Heart right ventricle (tissue), 16 donors: ENCODE measurements around the gene SURF4. TPM values are rescaled to one million over a fixed set of nuclear protein-coding genes. Genes with fewer than 3 reads are reported as not detected.

Experiments
- ATAC-seq, 8 donors: fragments of 200-7000 bp; cut with Tn5 transposase; one replicate each; pipeline ENCODE4 v1.9.1; 2020; ENCODE audit warnings: mild to moderate bottlenecking in 8 of 8, moderate library complexity in 8 of 8, moderate number of reproducible peaks in 1 of 8
- DNase-seq, 2 donors: peaks; one replicate each; pipeline ENCODE4 v3.0.0-alpha.2; 2020
- H3K27ac ChIP-seq, 10 donors: fragments of 200-600 bp; sonication (generic) in 2 of 10; one replicate each; pipeline versions ENCODE4 v1.5.0 to v1.8.0; 2020 to 2022; ENCODE audit warnings: mild to moderate bottlenecking in 3 of 10
- H3K27me3 ChIP-seq, 7 donors: fragments of 200-600 bp; one replicate each; pipeline ENCODE4 v1.8.0; 2021 to 2022; ENCODE audit warnings: mild to moderate bottlenecking in 2 of 7
- H3K36me3 ChIP-seq, 9 donors: fragments of 200-600 bp; sonication (generic) in 1 of 9; one replicate each; pipeline versions ENCODE4 v1.5.0 to v1.8.0; 2020 to 2022; ENCODE audit warnings: mild to moderate bottlenecking in 2 of 9
- H3K4me1 ChIP-seq, 9 donors: fragments of 200-600 bp; sonication (generic) in 1 of 9; one replicate each; pipeline versions ENCODE4 v1.5.0 to v1.8.0; 2020 to 2022; ENCODE audit warnings: mild to moderate bottlenecking in 4 of 9
- H3K4me3 ChIP-seq, 10 donors: fragments of 200-600 bp; sonication (generic) in 2 of 10; one replicate each; pipeline versions ENCODE4 v1.5.0 to v1.8.0; 2020 to 2022; ENCODE audit warnings: mild to moderate bottlenecking in 7 of 10, moderate library complexity in 2 of 10
- H3K9me3 ChIP-seq, 11 donors: fragments of 200-600 bp in 10 of 11; sonication (generic) in 2 of 11; one replicate each; pipeline versions ENCODE4 v1.5.0 to v1.8.0; 2013 to 2022; ENCODE audit warnings: mild to moderate bottlenecking in 2 of 11, control low read depth in 1 of 11, moderate library complexity in 1 of 11
- WGBS, 2 donors: extraction: QIAGEN DNeasy Blood & Tissue Kit; methylation state at CpG; one replicate each; pipeline ENCODE4 v1.1.7; 2013; ENCODE audit warnings: inconsistent platforms in 1 of 2; 5-methylcytosine and 5-hydroxymethylcytosine counted together
- intact Hi-C, 10 donors: fragments of 100-400 bp; cut with DNase I; formaldehyde crosslinking; loops; one replicate each; pipeline versions ENCODE4 v1.11.1 to v1.14.2; 2022
- polyA plus RNA-seq, 2 donors: library from polyadenylated mRNA; stranded (reverse); fragments of 200-250 nt; gene quantifications; one replicate each; pipeline ENCODE4 v1.2.3, GENCODE V29; 2013
- total RNA-seq, 10 donors: library from RNA; stranded (reverse); fragmentation: NEBNext Ultra II Directional in 3 of 10; extraction: Animal tissue kit (Norgen Biotek cat#: 25700) in 3 of 10; gene quantifications; one replicate each; pipeline versions ENCODE4 v1.2.1 to v1.2.4, GENCODE V29; 2021 to 2023
- TF ChIP-seq, protein P1 (sequence below), 9 donors: fragments of 200-600 bp; sonication (generic) in 2 of 9; IDR thresholded peaks; one replicate each; pipeline versions ENCODE4 v1.5.0 to v1.8.0; 2021 to 2022; ENCODE audit warnings: antibody characterized with exemption in 9 of 9, mild to moderate bottlenecking in 5 of 9, moderate library complexity in 1 of 9
- donor health status: Arrhythmogenic right ventricular cardiomyopathy.
- donor health status: ischemic (EF 13 %, LVEDD 7.1; RV severe dilation, severe dysfunction).
- donor health status: healthy with polysubstance abuse.
- donor health status: DM: no; HTN: yes; CAD: no.
- donor health status: DM: no; HTN: no; CAD: no.
- donor health status: ischemic (EF 25% LVEDD 6.9; RV normal size, moderate dysfunction).
- donor health status: ischemic (EF 25% LVEDD 5.7; RV mildly dilated, moderate dysfunction).
- donor health status: healthy.
- donor health status: DM: yes; HTN: yes; CAD: no.
- donor health status: Ischemic cardiomyopathy.
- donor health status: ischemic (EF 35%, LVEDD 5.7; RV mildly dilated, moderate dysfunction).
- donor health status: nonischemic (EF 11% LVEDD 7.7; RV severe dilation, severe dysfunction).
- donor health status: DM: yes; HTN: yes; CAD: no.
- donor health status: PGD.
- donor health status: ischemic (EF 29% LVEDD 5.4; RV normal size, mild dysfunction).
- donor health status: nonischemic (EF 23%, LVEDD 6.1; RV moderate dilation, normal function).

Gene SURF4
- total and polyA plus RNA-seq, 12 donors, result 21.5 to 113 (median 64.2) TPM

DNA sequence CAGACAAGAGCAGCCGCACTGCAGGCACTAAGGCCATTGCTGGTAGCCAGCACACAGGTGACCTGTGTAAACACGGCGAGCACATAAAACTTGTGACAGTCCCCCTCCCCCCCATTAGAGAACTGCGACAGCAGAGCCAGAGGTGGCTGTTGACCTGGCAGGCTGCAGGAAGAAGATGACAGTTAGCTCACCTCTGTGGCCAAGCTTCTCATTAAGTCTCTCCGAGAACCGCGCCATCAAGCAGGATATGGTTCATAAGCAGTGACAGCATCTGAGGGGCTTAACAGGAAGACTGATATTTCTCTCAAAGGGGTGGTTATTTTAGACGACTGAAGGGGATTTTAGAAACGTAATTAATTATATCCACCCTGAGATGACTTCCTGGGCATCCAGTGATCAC, 5.2 kb downstream of the SURF4 start:
- Histone ChIP-seq H3K27ac (peak overlapping the region in 1 of 10 donors; percentile 80), H3K4me1 (peaks cover 26 to 86% (median 77%) of the 10 kb centered on the region in 9 donors), H3K36me3 (peaks cover 0 to 73% (median 31%) of the 10 kb centered on the region in 9 donors), H3K4me3 (peak overlapping the region in 1 of 10 donors; percentile 34), H3K9me3 (no peaks in the 10 kb centered on the region), H3K27me3 (no peaks in the 10 kb centered on the region)
- TF ChIP-seq, protein P1, sequence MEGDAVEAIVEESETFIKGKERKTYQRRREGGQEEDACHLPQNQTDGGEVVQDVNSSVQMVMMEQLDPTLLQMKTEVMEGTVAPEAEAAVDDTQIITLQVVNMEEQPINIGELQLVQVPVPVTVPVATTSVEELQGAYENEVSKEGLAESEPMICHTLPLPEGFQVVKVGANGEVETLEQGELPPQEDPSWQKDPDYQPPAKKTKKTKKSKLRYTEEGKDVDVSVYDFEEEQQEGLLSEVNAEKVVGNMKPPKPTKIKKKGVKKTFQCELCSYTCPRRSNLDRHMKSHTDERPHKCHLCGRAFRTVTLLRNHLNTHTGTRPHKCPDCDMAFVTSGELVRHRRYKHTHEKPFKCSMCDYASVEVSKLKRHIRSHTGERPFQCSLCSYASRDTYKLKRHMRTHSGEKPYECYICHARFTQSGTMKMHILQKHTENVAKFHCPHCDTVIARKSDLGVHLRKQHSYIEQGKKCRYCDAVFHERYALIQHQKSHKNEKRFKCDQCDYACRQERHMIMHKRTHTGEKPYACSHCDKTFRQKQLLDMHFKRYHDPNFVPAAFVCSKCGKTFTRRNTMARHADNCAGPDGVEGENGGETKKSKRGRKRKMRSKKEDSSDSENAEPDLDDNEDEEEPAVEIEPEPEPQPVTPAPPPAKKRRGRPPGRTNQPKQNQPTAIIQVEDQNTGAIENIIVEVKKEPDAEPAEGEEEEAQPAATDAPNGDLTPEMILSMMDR (IDR thresholded peaks at IDR 0.05), result no peak
- DNase-seq (no peak), ATAC-seq (no peak)
- intact Hi-C loops, result loop anchor here in 1 of 10 donors (5.0 kb wide), 1 partner anchor 33 kb away; the partner anchor contains the start of gene SURF6
- 73 to 79% methylated on average over 9 of the region's 9 CpGs for WGBS, 2 donors

DNA sequence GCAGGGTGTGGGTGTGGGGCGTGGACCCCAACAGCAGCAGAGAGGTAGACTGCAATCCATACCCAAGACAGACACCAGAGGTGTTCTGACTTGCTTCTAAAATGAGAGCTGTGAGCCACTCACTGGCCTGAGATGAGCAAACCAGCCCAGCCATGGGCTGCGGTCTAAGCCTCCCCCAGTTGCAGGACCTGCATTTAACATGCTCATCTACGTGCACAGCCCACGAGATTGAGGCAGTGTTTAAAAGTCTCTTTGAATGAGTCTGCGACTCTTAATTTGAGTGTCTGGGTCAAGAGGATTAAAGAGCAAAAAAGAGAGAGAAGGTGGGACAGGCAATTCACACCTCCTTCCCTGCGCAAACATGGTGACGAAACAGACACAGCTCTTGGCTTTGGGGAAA, 5.9 kb downstream of the SURF4 start:
- intact Hi-C loops, result loop anchor here in 1 of 10 donors (5.0 kb wide), 1 partner anchor 33 kb away; the partner anchor contains the start of gene SURF6
- Histone ChIP-seq H3K4me3 (no peak overlapping the region), H3K36me3 (peaks cover 0 to 81% (median 38%) of the 10 kb centered on the region in 9 donors), H3K4me1 (peaks cover 26 to 82% (median 76%) of the 10 kb centered on the region in 9 donors), H3K27me3 (no peaks in the 10 kb centered on the region), H3K9me3 (no peaks in the 10 kb centered on the region), H3K27ac (peak overlapping the region in 1 of 10 donors; percentile 80)
- WGBS, 2 donors, result 80 to 86% methylated on average over 7 of the region's 7 CpGs
- DNase-seq (no peak), ATAC-seq (no peak)
- TF ChIP-seq, protein P1 (IDR thresholded peaks at IDR 0.05), result no peak

DNA sequence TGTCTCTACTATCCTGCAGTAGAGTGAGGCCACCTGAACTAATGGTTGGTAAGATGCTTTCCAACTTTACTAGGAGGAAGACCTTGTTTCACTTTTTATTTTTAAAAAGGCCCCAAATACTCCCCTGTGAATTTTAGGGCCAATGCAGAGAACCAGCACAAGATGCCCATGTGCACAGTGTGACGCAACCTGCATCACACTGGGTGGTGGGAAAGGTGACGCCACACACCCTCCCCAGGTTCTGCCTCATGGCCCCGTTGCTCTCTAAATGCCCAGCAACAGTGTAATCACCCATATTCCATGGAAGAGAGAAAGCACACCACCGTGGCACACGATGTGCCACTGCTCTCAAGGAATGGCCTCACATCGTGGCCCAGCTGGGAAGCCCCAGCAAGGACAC, 6.4 kb downstream of the SURF4 start:
- Histone ChIP-seq H3K9me3 (no peaks in the 10 kb centered on the region), H3K27me3 (no peaks in the 10 kb centered on the region), H3K4me3 (no peak overlapping the region), H3K4me1 (peaks cover 26 to 77% (median 71%) of the 10 kb centered on the region in 9 donors), H3K27ac (peak overlapping the region in 1 of 10 donors; percentile 80), H3K36me3 (peaks cover 0 to 86% (median 42%) of the 10 kb centered on the region in 9 donors)
- whole genome bisulfite sequencing, 2 donors, result 80 to 82% methylated on average over 6 of the region's 6 CpGs
- TF ChIP-seq, protein P1 (IDR thresholded peaks at IDR 0.05), result no peak
- no peak for ATAC-seq
- no peak for DNase-seq
- intact Hi-C loops, result no loop called here

DNA sequence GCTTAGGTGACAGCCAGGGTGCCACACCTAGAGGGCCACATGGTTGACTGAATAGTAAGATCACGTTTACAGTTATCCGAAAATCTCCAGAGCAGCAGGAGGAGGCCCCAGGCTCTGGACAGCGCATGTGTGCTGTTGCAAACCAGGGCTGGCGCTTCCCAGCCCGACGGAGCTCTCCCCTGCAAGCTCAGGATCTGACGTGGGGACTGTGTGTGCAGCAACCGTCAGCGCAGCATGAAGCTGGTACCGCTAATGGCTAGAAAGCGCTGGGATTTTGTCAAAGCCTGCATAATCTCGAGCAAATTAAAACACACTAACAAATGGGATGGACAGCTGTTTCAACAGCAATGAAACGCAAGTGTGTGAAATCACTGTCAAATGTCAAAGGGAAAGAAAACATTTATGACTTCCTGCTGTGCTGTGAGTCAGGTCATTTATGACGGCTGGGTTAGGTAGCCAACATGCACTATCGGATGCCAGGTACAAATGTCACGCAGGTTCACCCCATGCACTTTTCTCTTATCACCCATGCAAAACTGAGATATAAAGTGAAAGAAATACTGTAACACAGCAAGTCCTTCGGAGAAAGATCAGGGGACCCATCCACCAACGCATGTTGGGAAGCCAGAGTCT, 7.5 kb downstream of the SURF4 start:
- DNase-seq (no peak), ATAC-seq (peak in 4 of 8 donors; percentile 3 to 23 (median 16))
- peak overlapping the region in 2 of 10 donors; percentile 5 to 13 for H3K27ac ChIP-seq
- intact Hi-C loops, result no loop called here
- TF ChIP-seq, protein P1 (IDR thresholded peaks at IDR 0.05), result no peak
- H3K4me1 ChIP-seq, result peaks cover 26 to 67% (median 60%) of the 10 kb centered on the region in 9 donors
- WGBS, 2 donors, result 66 to 78% methylated on average over 18 of the region's 18 CpGs
- no peak overlapping the region for H3K4me3 ChIP-seq
- H3K36me3 ChIP-seq, result peaks cover 0 to 90% (median 51%) of the 10 kb centered on the region in 9 donors
- H3K27me3 ChIP-seq, result no peaks in the 10 kb centered on the region
- no peaks in the 10 kb centered on the region for H3K9me3 ChIP-seq
